GM18517 (cell line): ENCODE measurements around the gene POLE3.
"Not testable (repeated sequence)": the region's sequence is repeated elsewhere in the genome, so short reads cannot be mapped to it uniquely, and the experiment has no call there.

ENCODE experiments used
- ATAC-seq: cut with Tn5 transposase; IDR thresholded peaks from one replicate; pipeline ENCODE4 v1.9.1; 2021; ENCODE audit warnings: mild to moderate bottlenecking, moderate library complexity; ENCODE audit not compliant: unreplicated experiment

POLE3 gene

GRCh38 chr9:113379094-113379828 is 31.2 kb downstream of the POLE3 start:
- ATAC-seq = not testable (repeated sequence)

- ATAC-seq = peak; percentile 73
These were observed 33.6 kb downstream of the POLE3 start, which contains the start of gene HDHD3 for GRCh38 chr9:113376634-113377567. Gene HDHD3, minus strand, starts transcription at chr9:113376986. Its CDS starts 2,632 bp downstream, at chr9:113374354.

GRCh38 chr9:113375057-113376023 is 35.1 kb downstream of the POLE3 start:
- ATAC-seq = no peak

- no peak for ATAC-seq
These were observed 36.6 kb downstream of the POLE3 start for GRCh38 chr9:113373676-113374392.

GRCh38 chr9:113373256-113373655 is 37.2 kb downstream of the POLE3 start:
- no peak for ATAC-seq

GRCh38 chr9:113372059-113372458 is 38.4 kb downstream of the POLE3 start:
- no peak for ATAC-seq

- no peak for ATAC-seq
These were observed 39.6 kb downstream of the POLE3 start for GRCh38 chr9:113370806-113371325.

GRCh38 chr9:113369855-113370140 is 40.7 kb downstream of the POLE3 start:
- no peak for ATAC-seq

- no peak for ATAC-seq
These were observed 41.3 kb downstream of the POLE3 start for GRCh38 chr9:113368982-113369854.

- ATAC-seq = no peak
These were observed 42.0 kb downstream of the POLE3 start for GRCh38 chr9:113368348-113368981.

GRCh38 chr9:113365652-113366051 is 44.8 kb downstream of the POLE3 start:
- not testable (repeated sequence) for ATAC-seq

GRCh38 chr9:113364951-113365350 is 45.5 kb downstream of the POLE3 start:
- no peak for ATAC-seq

- no peak for ATAC-seq
These were observed 47.1 kb downstream of the POLE3 start for GRCh38 chr9:113363336-113363735.

- ATAC-seq = no peak
These were observed 49.0 kb downstream of the POLE3 start for GRCh38 chr9:113361304-113362018.

- no peak for ATAC-seq
These were observed 50.1 kb downstream of the POLE3 start for GRCh38 chr9:113360242-113360842.

GRCh38 chr9:113359385-113359784 is 51.1 kb downstream of the POLE3 start:
- no peak for ATAC-seq
